GM18519 (cell line): Measurements from ENCODE around the gene GAGE13.
"Not testable (repeated sequence)": the region's sequence is repeated elsewhere in the genome, so short reads cannot be mapped to it uniquely, and the experiment has no call there.

Experiments used
- ATAC-seq: cut with Tn5 transposase; IDR thresholded peaks from one replicate; pipeline ENCODE4 v1.9.1; 2021; ENCODE audit warnings: mild to moderate bottlenecking, moderate library complexity; ENCODE audit not compliant: unreplicated experiment, low FRiP score

Gene GAGE13

GRCh38 chrX:49323735-49324134 is 7.6 kb upstream of the GAGE13 start:
- not testable (repeated sequence) for ATAC-seq

DNA sequence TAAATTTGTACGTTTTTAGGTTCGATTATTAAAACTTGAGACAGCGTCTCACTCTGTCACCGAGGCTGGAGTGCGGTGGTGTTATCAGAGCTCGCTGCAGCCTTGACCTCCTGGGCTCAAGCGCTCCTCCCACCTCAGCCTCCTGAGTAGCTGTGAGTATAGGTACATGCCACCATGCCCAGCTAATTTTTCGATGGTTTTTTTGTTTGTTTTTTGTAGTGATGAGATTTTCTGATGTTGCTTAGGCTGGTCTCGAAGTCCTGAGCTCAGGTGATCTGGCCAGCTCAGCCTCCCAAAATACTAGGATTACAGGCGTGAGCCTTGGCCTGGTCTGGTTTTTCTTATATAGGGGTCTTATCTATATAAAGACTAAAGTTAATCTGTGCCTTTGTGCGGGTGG is 961 bp upstream of the GAGE13 start:
- not testable (repeated sequence) for ATAC-seq

GRCh38 chrX:49331841-49332240 is 459 bp downstream of the GAGE13 start:
- ATAC-seq, result not testable (repeated sequence)

DNA sequence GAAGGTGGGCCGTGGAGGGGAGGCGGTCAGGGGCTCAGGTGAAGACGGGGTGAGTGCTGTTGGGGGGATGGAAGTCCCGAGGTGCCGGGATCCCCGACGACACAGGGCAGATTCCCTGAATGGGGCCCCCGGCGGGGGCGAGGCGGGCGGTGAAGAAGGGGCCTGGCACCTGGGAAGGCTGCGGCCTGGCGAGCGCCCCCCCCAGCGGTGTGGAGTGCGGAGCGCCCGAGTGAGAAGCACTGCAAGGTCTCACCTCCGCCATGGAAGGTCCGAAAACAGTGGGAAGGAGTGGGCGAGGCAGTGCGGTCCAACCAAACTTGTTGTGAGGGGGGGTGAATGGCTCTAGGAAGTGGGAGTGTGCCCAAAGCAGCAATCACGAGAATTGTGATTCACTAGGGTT is 10.1 kb downstream of the GAGE13 start:
- not testable (repeated sequence) for ATAC-seq

DNA sequence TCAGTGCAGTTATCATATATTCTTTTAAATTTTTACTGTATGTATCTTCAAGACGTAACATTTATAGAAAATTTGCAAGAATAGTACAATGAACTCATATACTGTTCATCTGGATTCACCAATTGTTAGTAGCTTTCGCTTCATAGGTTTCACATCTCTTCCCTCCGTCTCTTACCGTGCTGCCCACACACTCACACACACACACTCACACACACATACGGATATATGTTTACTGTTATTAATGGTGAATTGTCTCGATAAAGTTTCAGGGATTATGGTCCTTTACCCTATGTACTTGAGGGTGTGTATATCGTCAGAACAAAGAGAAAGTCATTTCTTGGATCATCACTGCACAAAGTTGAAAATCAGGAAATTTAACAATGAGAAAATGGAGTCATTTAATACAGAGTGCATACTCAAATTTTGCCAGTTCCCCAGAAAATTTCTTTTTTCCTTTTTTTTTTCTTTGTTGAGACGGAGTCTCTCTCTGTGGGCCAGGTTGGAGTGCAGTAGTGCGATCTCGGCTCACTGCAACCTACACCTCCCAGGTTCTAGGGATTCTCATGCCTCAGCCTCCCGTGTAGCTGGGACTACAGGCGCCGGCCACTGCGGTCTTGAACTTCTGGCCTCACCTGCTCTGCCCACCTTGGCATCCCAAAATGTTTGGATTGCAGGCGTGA is 13.3 kb downstream of the GAGE13 start:
- not testable (repeated sequence) for ATAC-seq

DNA sequence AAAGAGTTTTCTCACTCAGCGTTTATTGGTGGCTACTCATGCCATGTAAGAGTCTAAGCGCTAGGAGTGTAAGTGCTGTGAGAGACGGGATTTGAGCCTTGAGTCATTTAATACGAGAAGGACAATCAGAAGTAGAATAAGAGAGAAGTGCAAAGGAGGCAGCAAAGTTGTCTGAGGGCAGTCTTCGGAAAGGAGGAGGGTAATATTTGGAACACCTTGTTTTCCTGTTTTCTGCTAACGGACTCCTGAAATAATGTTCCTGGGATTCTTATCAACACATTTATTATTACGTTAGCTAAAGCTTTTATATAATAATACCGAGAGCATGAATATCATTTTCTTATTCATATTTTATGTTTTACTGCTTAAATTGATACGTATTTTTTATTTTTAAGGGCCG is 14.0 kb downstream of the GAGE13 start:
- ATAC-seq, result not testable (repeated sequence)

DNA sequence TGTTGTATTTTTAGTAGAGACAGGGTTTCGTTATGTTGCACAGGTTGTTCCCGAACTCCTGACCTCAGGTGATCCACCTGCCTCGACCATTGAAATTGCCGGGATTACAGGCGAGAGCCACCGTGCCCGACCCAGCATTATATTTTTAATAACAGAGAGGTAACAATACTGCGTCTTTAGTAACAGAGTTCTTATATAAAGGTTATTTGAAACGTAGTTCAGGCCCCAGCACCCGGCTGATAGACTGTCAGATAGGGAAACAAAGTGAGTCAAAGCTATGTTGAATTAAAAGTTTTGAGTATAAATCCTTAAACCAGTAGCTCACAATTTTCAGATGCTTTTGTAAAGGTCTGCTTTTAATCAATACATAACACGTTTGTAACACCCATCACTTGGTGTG is 14.8 kb downstream of the GAGE13 start:
- ATAC-seq, result not testable (repeated sequence)
